ENCODE results near the gene TPPP.
"Not testable (repeated sequence)": the region's sequence is repeated elsewhere in the genome, so short reads cannot be mapped to it uniquely, and the experiment has no call there.

Gene TPPP

DNA sequence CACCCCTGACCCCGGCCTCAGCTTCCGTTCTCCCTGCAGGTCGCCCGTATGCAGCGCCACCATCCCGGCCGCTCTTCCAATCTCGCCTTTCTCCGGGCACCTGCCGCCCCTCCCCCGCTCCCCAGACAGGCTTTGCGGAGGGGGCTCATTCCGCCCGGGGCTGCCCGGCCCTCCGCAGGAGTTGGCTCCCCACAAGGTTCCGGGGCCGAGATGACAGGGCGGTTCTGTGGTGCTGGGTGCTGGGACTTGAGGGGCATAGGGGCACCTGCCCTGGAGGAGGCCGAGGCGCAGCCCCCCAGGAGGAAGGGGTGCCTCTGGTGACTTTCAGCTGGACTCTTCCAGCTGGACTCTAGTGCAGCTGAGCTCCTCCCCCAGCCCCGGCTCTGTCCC, 885 bp upstream of the TPPP start:
- not testable (repeated sequence) for H3K4me2 ChIP-seq (ENCODE audit: low read depth, low read length, poor library complexity, severe bottlenecking); H3K9me2 ChIP-seq (replicated peaks; ENCODE audit: low read depth, low read length); H2AFZ ChIP-seq (ENCODE audit: low read length); H3K79me2 ChIP-seq (ENCODE audit: insufficient read depth, low read length); H3K36me3 ChIP-seq (ENCODE audit: insufficient read depth, low read length); H3F3A ChIP-seq (ENCODE audit: low read depth); H3K4me3 ChIP-seq (ENCODE audit: low read length, poor library complexity, severe bottlenecking); H4K20me1 ChIP-seq (ENCODE audit: insufficient read depth, low read length, poor library complexity, severe bottlenecking); H3K9ac ChIP-seq (ENCODE audit: low read depth, low read length, poor library complexity, severe bottlenecking); H3K27me3 ChIP-seq (ENCODE audit: insufficient read depth, low read length, poor library complexity, severe bottlenecking); H3K4me1 ChIP-seq (ENCODE audit: insufficient read depth, low read length, poor library complexity, severe bottlenecking); H3K9me3 ChIP-seq (ENCODE audit: insufficient read depth, low read depth, low read length)

DNA sequence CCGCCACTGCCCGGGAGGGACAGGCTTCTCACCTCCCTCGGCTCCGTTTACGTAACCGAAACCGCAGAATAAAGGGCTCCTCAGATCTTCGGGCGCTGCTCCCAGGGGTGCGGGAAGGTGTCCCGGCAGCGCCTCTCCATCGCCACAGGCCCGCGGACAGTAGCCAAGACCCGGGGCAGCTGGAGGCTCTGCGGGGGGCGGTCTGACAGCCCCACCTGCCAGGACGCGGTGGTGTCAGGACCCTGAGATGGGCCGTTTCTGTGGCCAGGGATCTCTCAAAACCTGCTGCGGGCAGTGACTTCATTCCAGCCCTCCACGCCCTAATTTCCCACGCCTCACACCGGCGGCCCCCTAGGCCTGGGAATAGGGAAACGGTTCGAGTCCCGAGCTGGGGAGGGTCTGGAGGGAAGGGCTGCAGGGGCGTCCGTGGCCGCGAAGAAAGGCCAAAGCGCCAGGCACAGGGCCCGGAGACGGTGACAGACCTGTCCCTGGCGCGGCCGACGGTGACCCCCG, 567 bp downstream of the TPPP start:
- Histone ChIP-seq H3K4me2 (ENCODE audit: low read depth, low read length, poor library complexity, severe bottlenecking) (peak overlapping the region; percentile 37), H3K4me3 (ENCODE audit: low read length, poor library complexity, severe bottlenecking) (peak overlapping the region; percentile 35)
- not testable (repeated sequence) for H3K4me1 ChIP-seq (ENCODE audit: insufficient read depth, low read length, poor library complexity, severe bottlenecking); H3K36me3 ChIP-seq (ENCODE audit: insufficient read depth, low read length); H4K20me1 ChIP-seq (ENCODE audit: insufficient read depth, low read length, poor library complexity, severe bottlenecking); H3K79me2 ChIP-seq (ENCODE audit: insufficient read depth, low read length); H3K9ac ChIP-seq (ENCODE audit: low read depth, low read length, poor library complexity, severe bottlenecking); H3K9me3 ChIP-seq (ENCODE audit: insufficient read depth, low read depth, low read length); H2AFZ ChIP-seq (ENCODE audit: low read length); H3K9me2 ChIP-seq (replicated peaks; ENCODE audit: low read depth, low read length); H3F3A ChIP-seq (ENCODE audit: low read depth); H3K27me3 ChIP-seq (ENCODE audit: insufficient read depth, low read length, poor library complexity, severe bottlenecking)

DNA sequence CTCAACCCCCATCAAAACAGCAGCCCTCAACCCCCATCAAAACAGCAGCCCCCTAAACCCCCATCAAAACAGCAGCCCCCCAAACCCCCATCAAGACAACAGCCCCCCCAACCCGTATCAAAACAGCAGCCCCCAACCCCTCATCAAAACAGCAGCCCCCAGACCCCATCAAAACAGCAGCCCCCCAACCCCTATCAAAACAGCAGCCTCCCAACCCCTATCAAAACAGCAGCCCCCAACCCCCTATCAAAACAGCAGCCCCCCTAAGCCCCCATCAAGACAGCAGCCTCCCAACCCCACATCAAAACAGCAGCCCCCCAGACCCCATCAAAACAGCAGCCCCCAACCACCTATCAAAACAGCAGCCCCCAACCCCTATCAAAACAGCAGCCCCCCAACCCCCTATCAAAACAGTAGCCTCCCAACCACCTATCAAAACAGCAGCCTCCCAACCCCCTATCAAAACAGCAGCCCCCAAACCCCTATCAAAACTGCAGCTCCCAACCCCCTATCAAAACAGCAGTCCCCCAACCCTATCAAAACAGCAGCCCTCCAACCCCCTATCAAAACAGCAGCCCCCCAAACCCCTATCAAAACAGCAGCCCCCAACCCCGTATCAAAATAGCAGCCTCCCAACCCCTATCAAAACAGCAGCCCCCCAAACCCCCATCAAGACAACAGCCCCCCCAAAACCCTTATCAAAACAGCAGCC, 1.2 kb downstream of the TPPP start:
- Histone ChIP-seq H3K79me2 (ENCODE audit: insufficient read depth, low read length) (no peaks in the 10 kb centered on the region), H4K20me1 (ENCODE audit: insufficient read depth, low read length, poor library complexity, severe bottlenecking) (no peaks in the 10 kb centered on the region), H2AFZ (ENCODE audit: low read length) (no peak overlapping the region), H3K9me3 (ENCODE audit: insufficient read depth, low read depth, low read length) (no peaks in the 10 kb centered on the region), H3K4me1 (ENCODE audit: insufficient read depth, low read length, poor library complexity, severe bottlenecking) (no peaks in the 10 kb centered on the region), H3K9me2 (replicated peaks; ENCODE audit: low read depth, low read length) (no peaks in the 10 kb centered on the region), H3K27me3 (ENCODE audit: insufficient read depth, low read length, poor library complexity, severe bottlenecking) (peaks cover 3% of the 10 kb centered on the region), H3K4me2 (ENCODE audit: low read depth, low read length, poor library complexity, severe bottlenecking) (no peak overlapping the region), H3K4me3 (ENCODE audit: low read length, poor library complexity, severe bottlenecking) (no peak overlapping the region), H3K36me3 (ENCODE audit: insufficient read depth, low read length) (no peaks in the 10 kb centered on the region), H3F3A (ENCODE audit: low read depth) (no peaks in the 10 kb centered on the region), H3K9ac (ENCODE audit: low read depth, low read length, poor library complexity, severe bottlenecking) (no peak overlapping the region)
- TF ChIP-seq EZH2phosphoT487 (IDR thresholded peaks at IDR 0.05; ENCODE audit: borderline replicate concordance) = no peak
- TF ChIP-seq, protein P1, sequence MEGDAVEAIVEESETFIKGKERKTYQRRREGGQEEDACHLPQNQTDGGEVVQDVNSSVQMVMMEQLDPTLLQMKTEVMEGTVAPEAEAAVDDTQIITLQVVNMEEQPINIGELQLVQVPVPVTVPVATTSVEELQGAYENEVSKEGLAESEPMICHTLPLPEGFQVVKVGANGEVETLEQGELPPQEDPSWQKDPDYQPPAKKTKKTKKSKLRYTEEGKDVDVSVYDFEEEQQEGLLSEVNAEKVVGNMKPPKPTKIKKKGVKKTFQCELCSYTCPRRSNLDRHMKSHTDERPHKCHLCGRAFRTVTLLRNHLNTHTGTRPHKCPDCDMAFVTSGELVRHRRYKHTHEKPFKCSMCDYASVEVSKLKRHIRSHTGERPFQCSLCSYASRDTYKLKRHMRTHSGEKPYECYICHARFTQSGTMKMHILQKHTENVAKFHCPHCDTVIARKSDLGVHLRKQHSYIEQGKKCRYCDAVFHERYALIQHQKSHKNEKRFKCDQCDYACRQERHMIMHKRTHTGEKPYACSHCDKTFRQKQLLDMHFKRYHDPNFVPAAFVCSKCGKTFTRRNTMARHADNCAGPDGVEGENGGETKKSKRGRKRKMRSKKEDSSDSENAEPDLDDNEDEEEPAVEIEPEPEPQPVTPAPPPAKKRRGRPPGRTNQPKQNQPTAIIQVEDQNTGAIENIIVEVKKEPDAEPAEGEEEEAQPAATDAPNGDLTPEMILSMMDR (conservative IDR thresholded peaks at IDR 0.05; ENCODE audit: low read length) = no peak

DNA sequence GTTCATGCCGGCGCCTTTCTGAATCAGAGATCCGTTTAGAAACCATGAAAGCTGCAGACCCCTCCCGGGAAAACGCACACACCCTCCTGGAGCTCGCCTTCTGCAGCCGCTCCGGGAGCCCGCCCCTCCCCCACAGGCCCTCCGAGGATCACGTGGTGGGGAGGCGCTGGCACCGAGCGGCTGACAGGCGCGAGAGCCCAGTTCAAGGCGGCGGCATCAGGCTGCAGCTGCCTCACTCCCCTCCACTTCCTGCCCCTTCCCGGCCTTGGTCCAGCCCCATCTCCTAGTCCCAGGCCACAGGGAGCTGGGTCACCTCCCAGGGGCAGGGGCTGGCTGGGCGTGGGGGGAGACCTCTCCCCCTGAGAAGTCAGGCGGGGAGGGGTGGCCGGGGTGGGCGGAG, 2.1 kb downstream of the TPPP start:
- not testable (repeated sequence) for H3K4me3 ChIP-seq (ENCODE audit: low read length, poor library complexity, severe bottlenecking); H3K9me2 ChIP-seq (replicated peaks; ENCODE audit: low read depth, low read length); H3K4me2 ChIP-seq (ENCODE audit: low read depth, low read length, poor library complexity, severe bottlenecking); H3K4me1 ChIP-seq (ENCODE audit: insufficient read depth, low read length, poor library complexity, severe bottlenecking); H3K9ac ChIP-seq (ENCODE audit: low read depth, low read length, poor library complexity, severe bottlenecking); H3F3A ChIP-seq (ENCODE audit: low read depth); H3K36me3 ChIP-seq (ENCODE audit: insufficient read depth, low read length); H3K9me3 ChIP-seq (ENCODE audit: insufficient read depth, low read depth, low read length); H4K20me1 ChIP-seq (ENCODE audit: insufficient read depth, low read length, poor library complexity, severe bottlenecking); H3K27me3 ChIP-seq (ENCODE audit: insufficient read depth, low read length, poor library complexity, severe bottlenecking); H3K79me2 ChIP-seq (ENCODE audit: insufficient read depth, low read length); H2AFZ ChIP-seq (ENCODE audit: low read length)

DNA sequence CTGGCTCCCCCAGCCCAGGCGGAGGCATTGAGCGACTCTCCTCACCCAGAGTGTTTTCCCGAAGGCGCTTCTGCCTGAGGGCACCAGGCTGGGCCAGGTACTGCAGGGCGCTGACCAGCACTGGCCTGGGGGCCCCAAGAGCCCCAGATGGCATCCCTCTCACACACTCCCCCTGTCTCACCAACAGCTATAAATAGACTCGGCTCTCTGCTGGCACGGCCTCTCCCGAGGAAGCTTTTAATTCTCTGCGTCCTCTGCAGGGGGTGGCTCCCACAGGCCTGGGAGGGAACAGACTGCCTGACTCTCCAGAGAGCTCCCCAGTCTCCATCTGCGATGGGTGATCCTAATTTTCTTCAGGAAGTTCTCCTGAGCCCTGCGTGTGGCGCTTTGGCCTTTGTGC, 2.9 kb downstream of the TPPP start:
- not testable (repeated sequence) for H3K9me3 ChIP-seq (ENCODE audit: insufficient read depth, low read depth, low read length); H3K4me3 ChIP-seq (ENCODE audit: low read length, poor library complexity, severe bottlenecking); H2AFZ ChIP-seq (ENCODE audit: low read length); H3K9me2 ChIP-seq (replicated peaks; ENCODE audit: low read depth, low read length); H3F3A ChIP-seq (ENCODE audit: low read depth); H3K4me1 ChIP-seq (ENCODE audit: insufficient read depth, low read length, poor library complexity, severe bottlenecking); H4K20me1 ChIP-seq (ENCODE audit: insufficient read depth, low read length, poor library complexity, severe bottlenecking); H3K9ac ChIP-seq (ENCODE audit: low read depth, low read length, poor library complexity, severe bottlenecking); H3K36me3 ChIP-seq (ENCODE audit: insufficient read depth, low read length); H3K27me3 ChIP-seq (ENCODE audit: insufficient read depth, low read length, poor library complexity, severe bottlenecking); H3K79me2 ChIP-seq (ENCODE audit: insufficient read depth, low read length); H3K4me2 ChIP-seq (ENCODE audit: low read depth, low read length, poor library complexity, severe bottlenecking)

DNA sequence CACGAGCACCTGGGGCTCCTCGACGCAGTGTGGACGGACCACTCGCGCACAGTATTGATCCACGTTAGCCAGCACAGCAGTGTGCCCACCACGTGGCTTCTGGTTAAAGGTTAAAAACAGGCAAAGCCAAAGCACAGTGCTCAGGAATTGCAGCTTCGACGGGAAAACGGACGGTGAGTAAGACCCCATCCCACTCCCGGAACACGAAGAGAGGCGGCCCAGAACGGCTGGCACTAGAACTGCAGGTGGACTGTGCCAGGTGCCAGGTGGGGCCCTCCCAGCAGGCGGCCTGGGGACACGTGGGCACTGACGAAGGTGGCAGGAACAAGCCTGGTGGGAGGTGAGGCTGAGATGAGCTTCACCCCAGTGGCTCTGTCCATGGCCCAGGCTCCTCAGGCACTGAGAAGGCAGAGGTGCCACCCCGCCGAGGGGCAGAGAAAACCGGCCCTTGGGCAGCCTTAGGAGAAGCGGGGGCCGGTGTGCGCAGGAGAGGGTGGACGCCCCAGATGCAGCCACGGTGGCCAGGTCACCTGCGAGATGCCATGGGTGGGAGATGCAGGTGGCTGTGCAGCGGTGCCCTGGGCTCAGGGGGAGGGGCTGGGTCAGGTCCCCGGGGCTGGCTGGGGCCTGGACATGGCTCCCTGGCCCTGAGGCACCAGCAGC, 4.7 kb downstream of the TPPP start:
- not testable (repeated sequence) for H3K79me2 ChIP-seq (ENCODE audit: insufficient read depth, low read length); H3K4me1 ChIP-seq (ENCODE audit: insufficient read depth, low read length, poor library complexity, severe bottlenecking); H3K4me3 ChIP-seq (ENCODE audit: low read length, poor library complexity, severe bottlenecking); H3K4me2 ChIP-seq (ENCODE audit: low read depth, low read length, poor library complexity, severe bottlenecking); H3F3A ChIP-seq (ENCODE audit: low read depth); H3K36me3 ChIP-seq (ENCODE audit: insufficient read depth, low read length); H3K27me3 ChIP-seq (ENCODE audit: insufficient read depth, low read length, poor library complexity, severe bottlenecking); H3K9me3 ChIP-seq (ENCODE audit: insufficient read depth, low read depth, low read length); H4K20me1 ChIP-seq (ENCODE audit: insufficient read depth, low read length, poor library complexity, severe bottlenecking); H2AFZ ChIP-seq (ENCODE audit: low read length); H3K9ac ChIP-seq (ENCODE audit: low read depth, low read length, poor library complexity, severe bottlenecking); H3K9me2 ChIP-seq (replicated peaks; ENCODE audit: low read depth, low read length)

Data from Loucy (cell line).